Spleen (tissue), 7 donors: ENCODE data around the gene TAF4.

ENCODE experiments used
- CTCF ChIP-seq, 11 experiments: fragments of 200-600 bp in 7 of 11; fragments of 450-650 bp in 4 of 11; sonication (generic) in 4 of 11; IDR thresholded peaks in 8 of 11; conservative IDR thresholded peaks in 3 of 11; 1 replicate in 7 of 11; 2 replicates in 4 of 11; pipeline versions ENCODE4 v1.4.0 to v1.8.0; 2016 to 2021; ENCODE audit warnings: antibody characterized with exemption in 11 of 11, inconsistent platforms in 4 of 11, mild to moderate bottlenecking in 1 of 11
- POLR2A ChIP-seq, 3 donors: fragments of 450-650 bp; IDR thresholded peaks; one replicate each; pipeline ENCODE4 v1.5.1; 2017; ENCODE audit warnings: antibody characterized with exemption in 3 of 3, mild to moderate bottlenecking in 1 of 3
- POLR2AphosphoS5 ChIP-seq, 3 donors: sonication (generic); formaldehyde crosslinking; IDR thresholded peaks; one replicate each; pipeline ENCODE4 v1.5.1; 2017; ENCODE audit warnings: antibody characterized with exemption in 3 of 3
- donor health status: DM: no; HTN: no; CAD: no; lungs with moderate emphysema.
- donor health status: DM: no; HTN: no; CAD: no.
- donor health status: DM: no; HTN: no; CAD: no.

DNA sequence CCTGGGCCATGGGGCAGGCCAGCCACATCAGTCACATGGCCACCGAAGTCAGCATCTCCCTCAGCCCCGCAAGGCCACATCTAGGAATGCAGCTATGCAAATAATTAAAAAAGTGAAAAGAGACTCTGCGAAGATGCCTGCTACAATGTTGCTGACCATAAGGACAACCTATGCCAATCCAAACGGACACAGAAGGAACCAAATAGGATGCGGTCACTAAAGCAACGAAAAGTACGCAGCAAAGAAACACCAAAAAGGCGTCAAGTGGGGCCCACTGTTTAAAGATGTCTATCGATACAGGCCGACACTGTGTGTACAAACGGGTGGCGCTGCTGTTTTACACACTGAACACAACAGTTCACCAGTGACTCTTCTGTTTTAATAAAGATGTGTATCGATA is 56.4 kb downstream of the TAF4 start:
- TF ChIP-seq POLR2A (IDR thresholded peaks at IDR 0.05) (no peak), CTCF (IDR thresholded peaks at IDR 0.05 in 8 of 11, conservative IDR thresholded peaks at IDR 0.05 in 3 of 11) (no peak), POLR2AphosphoS5 (IDR thresholded peaks at IDR 0.05) (no peak)
